GM12878 (cell line): ENCODE results near the gene WASHC1.
"Not testable (repeated sequence)": the region's sequence is repeated elsewhere in the genome, so short reads cannot be mapped to it uniquely, and the experiment has no call there.

Experiments used
- ASH2L ChIP-seq: fragments of 300-600, 200-600 bp; sonication (generic); IDR thresholded peaks from 2 replicates; pipeline ENCODE4 v1.6.1; 2017; ENCODE audit warnings: low read depth, mild to moderate bottlenecking, borderline replicate concordance
- ATF2 ChIP-seq: IDR thresholded peaks from 2 replicates; pipeline ENCODE4 v1.6.1; 2012; ENCODE audit warnings: low read length, inconsistent platforms
- CHD1 ChIP-seq: IDR thresholded peaks from 2 replicates; pipeline ENCODE4 v1.6.1; 2012; ENCODE audit warnings: low read depth, low read length, improper control_type of control experiment
- EGR1 ChIP-seq, 2 experiments: IDR thresholded peaks; 1 replicate in 1 of 2; 2 replicates in 1 of 2; pipeline ENCODE4 v1.6.1; 2011 to 2012; ENCODE audit warnings: low read depth in 2 of 2, low read length in 2 of 2, borderline replicate concordance in 1 of 2, mild to moderate bottlenecking in 1 of 2, moderate library complexity in 1 of 2
- IKZF2 ChIP-seq, 2 experiments: fragments of 450-650 bp; IDR thresholded peaks; 2 replicates each; pipeline ENCODE4 v1.6.1; 2017; ENCODE audit warnings: mild to moderate bottlenecking in 2 of 2, moderate library complexity in 2 of 2
- KAT2A ChIP-seq: conservative IDR thresholded peaks from 2 replicates; pipeline ENCODE4 v1.6.1; 2011; ENCODE audit warnings: low read depth, low read length; ENCODE audit not compliant: control insufficient read depth
- KDM1A ChIP-seq: fragments of 200-600 bp; sonication (generic); IDR thresholded peaks from 2 replicates; pipeline ENCODE4 v1.6.1; 2016; ENCODE audit warnings: borderline replicate concordance
- POLR2A ChIP-seq: IDR thresholded peaks from 2 replicates; pipeline ENCODE4 v1.6.1; 2011; ENCODE audit warnings: low read depth, mild to moderate bottlenecking, low read length
- RAD51 ChIP-seq: fragments of 450-650 bp; IDR thresholded peaks from 2 replicates; pipeline ENCODE4 v1.6.1; 2016; ENCODE audit warnings: moderate library complexity, mild to moderate bottlenecking, inconsistent platforms
- SKIL ChIP-seq: fragments of 450-650 bp; IDR thresholded peaks from 2 replicates; pipeline ENCODE4 v1.6.1; 2017; ENCODE audit warnings: mild to moderate bottlenecking, low read depth, inconsistent platforms; ENCODE audit not compliant: poor library complexity, severe bottlenecking
- USF2 ChIP-seq: IDR thresholded peaks from 2 replicates; pipeline ENCODE4 v1.6.1; 2011; ENCODE audit warnings: low read depth, low read length, improper control_type of control experiment, borderline replicate concordance
- TF ChIP-seq, protein P1 (sequence below): fragments of 450-650 bp; IDR thresholded peaks from 2 replicates; pipeline ENCODE4 v1.6.1; 2018; ENCODE audit warnings: mild to moderate bottlenecking, low read depth, moderate library complexity; ENCODE audit not compliant: partially characterized antibody
- TF ChIP-seq, protein P2 (sequence below), 3 experiments: IDR thresholded peaks in 2 of 3; conservative IDR thresholded peaks in 1 of 3; 2 replicates each; pipeline ENCODE4 v1.5.1; 2011; ENCODE audit warnings: low read depth in 3 of 3, low read length in 3 of 3, mild to moderate bottlenecking in 3 of 3, control low read depth in 2 of 3, moderate library complexity in 2 of 3, inconsistent platforms in 1 of 3, mixed read lengths in 1 of 3; ENCODE audit not compliant: control insufficient read depth in 2 of 3, insufficient read depth in 1 of 3; ENCODE audit errors: extremely low read depth in 1 of 3

GRCh38 chr9:78333-78732 lies 49.1 kb upstream of the WASHC1 start:
- TF ChIP-seq SKIL; RAD51; EGR1 (IDR thresholded peaks at IDR 0.05; ENCODE audit: borderline replicate concordance in 1 of 2, low read depth in 2 of 2, low read length in 2 of 2); CHD1; IKZF2 (IDR thresholded peaks at IDR 0.05); ATF2; KDM1A; KAT2A; USF2; POLR2A; ASH2L: not testable (repeated sequence)
- TF ChIP-seq, protein P1, sequence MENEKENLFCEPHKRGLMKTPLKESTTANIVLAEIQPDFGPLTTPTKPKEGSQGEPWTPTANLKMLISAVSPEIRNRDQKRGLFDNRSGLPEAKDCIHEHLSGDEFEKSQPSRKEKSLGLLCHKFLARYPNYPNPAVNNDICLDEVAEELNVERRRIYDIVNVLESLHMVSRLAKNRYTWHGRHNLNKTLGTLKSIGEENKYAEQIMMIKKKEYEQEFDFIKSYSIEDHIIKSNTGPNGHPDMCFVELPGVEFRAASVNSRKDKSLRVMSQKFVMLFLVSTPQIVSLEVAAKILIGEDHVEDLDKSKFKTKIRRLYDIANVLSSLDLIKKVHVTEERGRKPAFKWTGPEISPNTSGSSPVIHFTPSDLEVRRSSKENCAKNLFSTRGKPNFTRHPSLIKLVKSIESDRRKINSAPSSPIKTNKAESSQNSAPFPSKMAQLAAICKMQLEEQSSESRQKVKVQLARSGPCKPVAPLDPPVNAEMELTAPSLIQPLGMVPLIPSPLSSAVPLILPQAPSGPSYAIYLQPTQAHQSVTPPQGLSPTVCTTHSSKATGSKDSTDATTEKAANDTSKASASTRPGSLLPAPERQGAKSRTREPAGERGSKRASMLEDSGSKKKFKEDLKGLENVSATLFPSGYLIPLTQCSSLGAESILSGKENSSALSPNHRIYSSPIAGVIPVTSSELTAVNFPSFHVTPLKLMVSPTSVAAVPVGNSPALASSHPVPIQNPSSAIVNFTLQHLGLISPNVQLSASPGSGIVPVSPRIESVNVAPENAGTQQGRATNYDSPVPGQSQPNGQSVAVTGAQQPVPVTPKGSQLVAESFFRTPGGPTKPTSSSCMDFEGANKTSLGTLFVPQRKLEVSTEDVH = not testable (repeated sequence)
- TF ChIP-seq, protein P2, sequence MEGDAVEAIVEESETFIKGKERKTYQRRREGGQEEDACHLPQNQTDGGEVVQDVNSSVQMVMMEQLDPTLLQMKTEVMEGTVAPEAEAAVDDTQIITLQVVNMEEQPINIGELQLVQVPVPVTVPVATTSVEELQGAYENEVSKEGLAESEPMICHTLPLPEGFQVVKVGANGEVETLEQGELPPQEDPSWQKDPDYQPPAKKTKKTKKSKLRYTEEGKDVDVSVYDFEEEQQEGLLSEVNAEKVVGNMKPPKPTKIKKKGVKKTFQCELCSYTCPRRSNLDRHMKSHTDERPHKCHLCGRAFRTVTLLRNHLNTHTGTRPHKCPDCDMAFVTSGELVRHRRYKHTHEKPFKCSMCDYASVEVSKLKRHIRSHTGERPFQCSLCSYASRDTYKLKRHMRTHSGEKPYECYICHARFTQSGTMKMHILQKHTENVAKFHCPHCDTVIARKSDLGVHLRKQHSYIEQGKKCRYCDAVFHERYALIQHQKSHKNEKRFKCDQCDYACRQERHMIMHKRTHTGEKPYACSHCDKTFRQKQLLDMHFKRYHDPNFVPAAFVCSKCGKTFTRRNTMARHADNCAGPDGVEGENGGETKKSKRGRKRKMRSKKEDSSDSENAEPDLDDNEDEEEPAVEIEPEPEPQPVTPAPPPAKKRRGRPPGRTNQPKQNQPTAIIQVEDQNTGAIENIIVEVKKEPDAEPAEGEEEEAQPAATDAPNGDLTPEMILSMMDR (IDR thresholded peaks at IDR 0.05 in 2 of 3, conservative IDR thresholded peaks at IDR 0.05 in 1 of 3; ENCODE audit: control insufficient read depth in 2 of 3, extremely low read depth in 1 of 3, insufficient read depth in 1 of 3, low read depth in 3 of 3, low read length in 3 of 3) = not testable (repeated sequence)
